ENCODE measurements around the gene NREP. TPM values are rescaled to one million over a fixed set of nuclear protein-coding genes. Genes with fewer than 3 reads are reported as not detected.

Gene NREP
- total RNA-seq, 1 donor from 2014 or later: 465 TPM

GRCh38 chr5:111781200-111781599 is 24.2 kb upstream of the NREP start:
- Histone ChIP-seq H3K4me2 (no peak overlapping the region), H3F3A (ENCODE audit: low read depth) (no peaks in the 10 kb centered on the region), H3K4me1 (no peaks in the 10 kb centered on the region), H3K27ac (no peak overlapping the region), H3K9ac (no peak overlapping the region), H3K79me2 (ENCODE audit: low read depth) (no peaks in the 10 kb centered on the region), H4K20me1 (ENCODE audit: low read depth) (no peaks in the 10 kb centered on the region), H3K9me3 (ENCODE audit: low read depth) (no peaks in the 10 kb centered on the region), H3K4me3 (no peak overlapping the region), H3K36me3 (no peaks in the 10 kb centered on the region), H3K27me3 (no peaks in the 10 kb centered on the region), H2AFZ (replicated peaks) (no peak overlapping the region)
- Mint-ChIP-seq H3K9me3 (no peaks in the 10 kb centered on the region), H3K36me3 (no peaks in the 10 kb centered on the region), H3K27me3 (ENCODE audit: insufficient read depth, low read depth) (no peaks in the 10 kb centered on the region), H3K4me3 (no peak overlapping the region), H3K4me1 (no peaks in the 10 kb centered on the region), H3K27ac (no peak overlapping the region)
- no peak for DNase-seq (ENCODE audit: low spot score)
- no peak for TF ChIP-seq EZH2 (IDR thresholded peaks at IDR 0.05)
- TF ChIP-seq EZH2phosphoT487 (IDR thresholded peaks at IDR 0.05): no peak
- TF ChIP-seq CTCF (IDR thresholded peaks at IDR 0.05): no peak

GRCh38 chr5:111779922-111780292 is 22.9 kb upstream of the NREP start:
- Histone ChIP-seq H3K4me2 (no peak overlapping the region), H3F3A (ENCODE audit: low read depth) (no peaks in the 10 kb centered on the region), H3K4me1 (peaks cover 6% of the 10 kb centered on the region), H4K20me1 (ENCODE audit: low read depth) (no peaks in the 10 kb centered on the region), H3K36me3 (no peaks in the 10 kb centered on the region), H3K9me3 (ENCODE audit: low read depth) (no peaks in the 10 kb centered on the region), H3K27ac (no peak overlapping the region), H3K9ac (no peak overlapping the region), H2AFZ (replicated peaks) (no peak overlapping the region), H3K27me3 (no peaks in the 10 kb centered on the region), H3K4me3 (no peak overlapping the region), H3K79me2 (ENCODE audit: low read depth) (no peaks in the 10 kb centered on the region)
- Mint-ChIP-seq H3K4me1 (peaks cover 3% of the 10 kb centered on the region), H3K27ac (no peak overlapping the region), H3K27me3 (ENCODE audit: insufficient read depth, low read depth) (no peaks in the 10 kb centered on the region), H3K36me3 (no peaks in the 10 kb centered on the region), H3K4me3 (no peak overlapping the region), H3K9me3 (no peaks in the 10 kb centered on the region)
- no peak for DNase-seq (ENCODE audit: low spot score)
- no peak for TF ChIP-seq EZH2 (IDR thresholded peaks at IDR 0.05)
- TF ChIP-seq CTCF (IDR thresholded peaks at IDR 0.05): no peak
- TF ChIP-seq EZH2phosphoT487 (IDR thresholded peaks at IDR 0.05): no peak

GRCh38 chr5:111779260-111779921 is 22.4 kb upstream of the NREP start:
- H4K20me1 ChIP-seq (ENCODE audit: low read depth): no peaks in the 10 kb centered on the region
- no peaks in the 10 kb centered on the region for H3F3A ChIP-seq (ENCODE audit: low read depth)
- no peaks in the 10 kb centered on the region for H3K36me3 ChIP-seq
- Mint-ChIP-seq H3K27me3 (ENCODE audit: insufficient read depth, low read depth) (no peaks in the 10 kb centered on the region), H3K4me3 (no peak overlapping the region), H3K9me3 (no peaks in the 10 kb centered on the region), H3K4me1 (peaks cover 8% of the 10 kb centered on the region), H3K27ac (no peak overlapping the region), H3K36me3 (no peaks in the 10 kb centered on the region)
- no peaks in the 10 kb centered on the region for H3K79me2 ChIP-seq (ENCODE audit: low read depth)
- H3K4me1 ChIP-seq: peaks cover 12% of the 10 kb centered on the region
- no peak overlapping the region for H3K4me2 ChIP-seq
- no peak overlapping the region for H3K27ac ChIP-seq
- H3K4me3 ChIP-seq: no peak overlapping the region
- no peak for TF ChIP-seq CTCF (IDR thresholded peaks at IDR 0.05)
- TF ChIP-seq EZH2phosphoT487 (IDR thresholded peaks at IDR 0.05): no peak
- no peak for TF ChIP-seq EZH2 (IDR thresholded peaks at IDR 0.05)
- no peaks in the 10 kb centered on the region for H3K27me3 ChIP-seq
- DNase-seq (ENCODE audit: low spot score): no peak
- no peak overlapping the region for H2AFZ ChIP-seq (replicated peaks)
- H3K9me3 ChIP-seq (ENCODE audit: low read depth): no peaks in the 10 kb centered on the region
- no peak overlapping the region for H3K9ac ChIP-seq

Data from neural progenitor cell (in vitro differentiated cells).